ENCODE results near the gene RGL1. TPM values are rescaled to one million over a fixed set of nuclear protein-coding genes. Genes with fewer than 3 reads are reported as not detected.

Gene RGL1
- total RNA-seq, 4 donors from 2014 or later, result 9.3 to 36.3 (median 16.3) TPM

DNA sequence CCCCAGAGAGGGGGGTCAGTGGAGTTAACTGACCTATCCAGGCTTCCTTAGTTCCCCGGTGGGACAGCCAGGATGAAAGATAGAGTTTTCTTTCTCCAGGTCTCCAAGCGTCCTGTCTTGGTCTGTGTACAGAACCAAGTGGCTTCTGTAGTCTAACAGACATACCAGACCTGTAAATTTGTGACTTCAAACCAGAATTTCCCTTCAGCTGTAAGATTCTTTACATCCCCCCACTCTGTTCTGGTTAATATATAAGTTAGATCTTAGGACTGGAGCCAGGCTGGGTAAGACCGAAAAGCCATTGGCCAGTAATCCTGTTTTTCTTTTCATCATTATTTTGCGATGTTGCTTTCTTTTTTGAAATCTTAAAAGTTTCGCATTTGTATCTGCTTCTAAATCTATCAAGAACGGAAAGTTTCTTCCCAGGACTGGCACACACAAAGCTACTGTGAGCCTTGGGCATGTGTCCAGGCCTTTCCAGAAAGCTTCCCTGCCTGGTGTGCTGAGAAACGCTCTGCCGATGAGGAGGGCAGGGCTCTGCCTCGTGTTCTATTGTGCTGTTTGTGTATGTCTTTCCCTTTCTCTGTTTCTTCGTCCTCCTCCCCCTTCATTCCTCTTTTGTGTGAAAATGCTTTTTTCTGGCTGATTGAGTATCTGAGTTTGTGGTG lies 72.3 kb downstream of the RGL1 start:
- no peaks in the 10 kb centered on the region for H3K27me3 ChIP-seq
- H3K4me1 ChIP-seq, result peaks cover 22 to 44% of the 10 kb centered on the region in 2 donors
- TF ChIP-seq, protein P1, sequence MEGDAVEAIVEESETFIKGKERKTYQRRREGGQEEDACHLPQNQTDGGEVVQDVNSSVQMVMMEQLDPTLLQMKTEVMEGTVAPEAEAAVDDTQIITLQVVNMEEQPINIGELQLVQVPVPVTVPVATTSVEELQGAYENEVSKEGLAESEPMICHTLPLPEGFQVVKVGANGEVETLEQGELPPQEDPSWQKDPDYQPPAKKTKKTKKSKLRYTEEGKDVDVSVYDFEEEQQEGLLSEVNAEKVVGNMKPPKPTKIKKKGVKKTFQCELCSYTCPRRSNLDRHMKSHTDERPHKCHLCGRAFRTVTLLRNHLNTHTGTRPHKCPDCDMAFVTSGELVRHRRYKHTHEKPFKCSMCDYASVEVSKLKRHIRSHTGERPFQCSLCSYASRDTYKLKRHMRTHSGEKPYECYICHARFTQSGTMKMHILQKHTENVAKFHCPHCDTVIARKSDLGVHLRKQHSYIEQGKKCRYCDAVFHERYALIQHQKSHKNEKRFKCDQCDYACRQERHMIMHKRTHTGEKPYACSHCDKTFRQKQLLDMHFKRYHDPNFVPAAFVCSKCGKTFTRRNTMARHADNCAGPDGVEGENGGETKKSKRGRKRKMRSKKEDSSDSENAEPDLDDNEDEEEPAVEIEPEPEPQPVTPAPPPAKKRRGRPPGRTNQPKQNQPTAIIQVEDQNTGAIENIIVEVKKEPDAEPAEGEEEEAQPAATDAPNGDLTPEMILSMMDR (IDR thresholded peaks at IDR 0.05), result no peak
- TF ChIP-seq POLR2A (IDR thresholded peaks at IDR 0.05), result peak in 1 of 2 donors; percentile 18
- peak overlapping the region in 1 of 3 donors; percentile 8 for H3K4me3 ChIP-seq (replicated peaks in 1 of 3)
- 34 to 42% methylated on average over 10 of the region's 10 CpGs for WGBS, 2 donors
- H3K9me3 ChIP-seq, result no peaks in the 10 kb centered on the region
- peak; percentile 87 to 90 for DNase-seq
- intact Hi-C loops (cut with DNase I), result no loop called here
- no peaks in the 10 kb centered on the region for H3K36me3 ChIP-seq
- peak overlapping the region in 2 of 3 donors; percentile 73 to 75 for H3K27ac ChIP-seq

DNA sequence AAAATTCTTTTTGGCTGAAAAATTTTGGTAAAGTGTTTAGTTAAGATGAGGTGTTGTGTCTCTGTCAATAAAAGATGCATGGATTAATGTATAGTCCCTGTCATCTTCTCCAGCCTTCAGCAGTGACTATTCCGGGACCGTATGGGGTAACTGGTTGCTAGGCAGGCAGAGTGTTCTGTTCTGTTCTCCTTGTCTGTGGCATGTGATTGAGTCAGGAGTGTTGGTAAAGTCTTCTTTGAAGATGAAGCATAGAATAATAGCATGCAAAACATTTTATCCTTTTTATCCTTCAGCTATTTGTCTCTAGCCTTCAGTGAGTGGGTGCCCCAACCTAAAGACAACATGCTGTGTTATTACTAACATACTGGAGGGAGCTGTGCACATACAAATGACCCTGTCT lies 74.6 kb downstream of the RGL1 start:
- Histone ChIP-seq H3K4me1 (peaks cover 18 to 35% of the 10 kb centered on the region in 2 donors), H3K4me3 (replicated peaks in 1 of 3) (no peak overlapping the region), H3K27ac (no peak overlapping the region), H3K9me3 (no peaks in the 10 kb centered on the region), H3K27me3 (no peaks in the 10 kb centered on the region), H3K36me3 (no peaks in the 10 kb centered on the region)
- intact Hi-C loops (cut with DNase I), result no loop called here
- DNase-seq, result no peak
- WGBS, 2 donors, result 40 to 64% methylated on average over 2 of the region's 2 CpGs
- TF ChIP-seq, protein P1 (IDR thresholded peaks at IDR 0.05), result no peak
- no peak for TF ChIP-seq POLR2A (IDR thresholded peaks at IDR 0.05)

GRCh38 chr1:183879966-183880365 lies 75.0 kb downstream of the RGL1 start:
- H3K4me1 ChIP-seq, result peaks cover 18 to 35% of the 10 kb centered on the region in 2 donors

DNA sequence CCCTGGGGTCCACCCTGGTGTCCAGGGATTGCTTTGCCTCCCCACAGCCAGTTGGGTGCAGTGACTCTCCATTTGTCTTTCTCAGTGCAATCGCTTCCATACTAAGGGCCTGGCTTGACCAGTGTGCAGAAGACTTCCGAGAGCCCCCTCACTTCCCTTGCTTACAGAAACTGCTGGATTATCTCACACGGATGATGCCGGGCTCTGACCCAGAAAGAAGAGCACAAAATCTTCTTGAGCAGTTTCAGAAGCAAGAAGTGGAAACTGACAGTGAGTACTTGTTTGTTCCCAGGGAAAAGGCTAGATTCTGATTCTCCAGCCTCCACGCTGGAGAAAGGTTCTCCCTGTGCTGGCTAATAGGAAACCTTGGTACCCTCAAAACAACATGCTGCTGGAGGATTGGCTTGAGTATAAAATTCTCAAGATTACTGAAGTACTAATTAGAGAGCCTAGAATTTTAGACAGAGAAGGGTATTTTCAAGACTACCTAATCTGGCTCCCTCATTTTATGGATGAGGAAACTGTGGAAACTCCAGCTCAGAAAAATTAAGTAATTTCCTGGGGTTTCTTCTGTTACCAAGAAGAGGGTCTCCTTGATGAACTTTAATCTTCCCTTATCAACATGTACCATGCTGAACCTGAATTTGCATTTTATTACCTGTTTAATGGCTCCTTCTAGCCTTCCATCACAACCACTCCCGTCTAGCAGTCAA lies 75.8 kb downstream of the RGL1 start:
- TF ChIP-seq, protein P1 (IDR thresholded peaks at IDR 0.05), result no peak
- TF ChIP-seq POLR2A (IDR thresholded peaks at IDR 0.05), result no peak

More at GRCh38 chr1:183879966-183880365, 75.0 kb downstream of the RGL1 start:
- no peak for DNase-seq
- no peaks in the 10 kb centered on the region for H3K36me3 ChIP-seq
- H3K27ac ChIP-seq, result no peak overlapping the region
- no peak for TF ChIP-seq POLR2A (IDR thresholded peaks at IDR 0.05)
- TF ChIP-seq, protein P1 (IDR thresholded peaks at IDR 0.05), result no peak
- WGBS, 2 donors, result 76 to 83% methylated on average over 1 of the region's 1 CpG
- no peaks in the 10 kb centered on the region for H3K27me3 ChIP-seq
- intact Hi-C loops (cut with DNase I), result no loop called here
- H3K9me3 ChIP-seq, result no peaks in the 10 kb centered on the region
- no peak overlapping the region for H3K4me3 ChIP-seq (replicated peaks in 1 of 3)

More for the DNA sequence above, 75.8 kb downstream of the RGL1 start:
- Histone ChIP-seq H3K36me3 (no peaks in the 10 kb centered on the region), H3K27me3 (no peaks in the 10 kb centered on the region), H3K9me3 (no peaks in the 10 kb centered on the region), H3K27ac (peak overlapping the region in 1 of 3 donors; percentile 60), H3K4me3 (replicated peaks in 1 of 3) (no peak overlapping the region), H3K4me1 (peaks cover 18 to 35% of the 10 kb centered on the region in 2 donors)
- intact Hi-C loops (cut with DNase I), result no loop called here
- 90 to 92% methylated on average over 6 of the region's 6 CpGs for WGBS, 2 donors
- DNase-seq, result no peak
